Uterus (tissue), 2 donors: ENCODE data around the gene RNASE13.

Experiments
- CTCF ChIP-seq, 4 experiments: fragments of 200-600 bp in 2 of 4; fragments of 450-650 bp in 2 of 4; sonication (generic) in 2 of 4; IDR thresholded peaks; one replicate each; pipeline ENCODE4 v1.5.1; 2016 to 2019; ENCODE audit warnings: antibody characterized with exemption in 4 of 4, mild to moderate bottlenecking in 2 of 4, moderate library complexity in 1 of 4
- POLR2A ChIP-seq, 2 donors: fragments of 450-650 bp; IDR thresholded peaks; one replicate each; pipeline ENCODE4 v1.6.1; 2016; ENCODE audit warnings: antibody characterized with exemption in 2 of 2, mild to moderate bottlenecking in 1 of 2, moderate library complexity in 1 of 2

GRCh38 chr14:20998674-20999366 lies 35.8 kb downstream of the RNASE13 start, which contains the start of gene SLC39A2:
- no peak for TF ChIP-seq POLR2A (IDR thresholded peaks at IDR 0.05)
- no peak for TF ChIP-seq CTCF (IDR thresholded peaks at IDR 0.05)
